BLaER1 (cell line): ENCODE results near the gene NPTX1.

Source experiments
- H3K27ac ChIP-seq: shearing (Covaris generic); formaldehyde crosslinking; 2 replicates; pipeline ENCODE4 v1.8.1; 2022
- H3K27me3 ChIP-seq: shearing (Covaris generic); formaldehyde crosslinking; 2 replicates; pipeline ENCODE4 v1.8.1; 2022
- H3K36me3 ChIP-seq: shearing (Covaris generic); formaldehyde crosslinking; 2 replicates; pipeline ENCODE4 v1.8.1; 2022
- H3K4me1 ChIP-seq: shearing (Covaris generic); formaldehyde crosslinking; 2 replicates; pipeline ENCODE4 v1.8.1; 2022
- H3K4me2 ChIP-seq: shearing (Covaris generic); formaldehyde crosslinking; 2 replicates; pipeline ENCODE4 v1.8.1; 2022
- H3K4me3 ChIP-seq: shearing (Covaris generic); formaldehyde crosslinking; 2 replicates; pipeline ENCODE4 v1.8.1; 2022
- H3K9ac ChIP-seq: shearing (Covaris generic); formaldehyde crosslinking; 2 replicates; pipeline ENCODE4 v1.8.1; 2022
- H3K9me3 ChIP-seq: shearing (Covaris generic); formaldehyde crosslinking; 2 replicates; pipeline ENCODE4 v1.8.1; 2022
- H4K20me1 ChIP-seq: shearing (Covaris generic); formaldehyde crosslinking; 2 replicates; pipeline ENCODE4 v1.8.1; 2022
- Cebpa-rat ChIP-seq: shearing (Covaris generic); IDR thresholded peaks from 2 replicates; pipeline ENCODE4 v1.8.1; 2022

The NPTX1 gene

GRCh38 chr17:80453998-80454556 is 22.3 kb downstream of the NPTX1 start:
- H4K20me1 ChIP-seq: no peaks in the 10 kb centered on the region
- H3K4me3 ChIP-seq: peak overlapping the region; percentile 74
- peak overlapping the region; percentile 94 for H3K4me2 ChIP-seq
- peaks cover 27% of the 10 kb centered on the region for H3K27me3 ChIP-seq
- H3K36me3 ChIP-seq: no peaks in the 10 kb centered on the region
- no peak for TF ChIP-seq Cebpa-rat
- H3K9me3 ChIP-seq: no peaks in the 10 kb centered on the region
- H3K27ac ChIP-seq: peak overlapping the region; percentile 98
- peak overlapping the region; percentile 97 for H3K9ac ChIP-seq
- H3K4me1 ChIP-seq: peaks cover 52% of the 10 kb centered on the region

- H3K4me3 ChIP-seq: peak overlapping the region; percentile 74
- TF ChIP-seq Cebpa-rat: no peak
- H3K36me3 ChIP-seq: no peaks in the 10 kb centered on the region
- H3K4me2 ChIP-seq: peak overlapping the region; percentile 94
- H3K27me3 ChIP-seq: peaks cover 19% of the 10 kb centered on the region; the same call in 1 of the 2 replicates
- no peaks in the 10 kb centered on the region for H4K20me1 ChIP-seq
- H3K27ac ChIP-seq: peak overlapping the region; percentile 98; the same call in 1 of the 2 replicates
- H3K9ac ChIP-seq: no peak overlapping the region
- no peaks in the 10 kb centered on the region for H3K9me3 ChIP-seq
- H3K4me1 ChIP-seq: peaks cover 52% of the 10 kb centered on the region
Observed at GRCh38 chr17:80453126-80453997, 23.0 kb downstream of the NPTX1 start.

GRCh38 chr17:80452173-80452915 is 24.1 kb downstream of the NPTX1 start:
- Histone ChIP-seq H4K20me1 (0 out of 2 replicates have a peak, but pooled peaks cover 5% of the 10 kb centered on the region), H3K27ac (0 out of 2 replicates have a peak overlapping the region, but pooled peaks have one; percentile 30), H3K9ac (0 out of 2 replicates have a peak overlapping the region, but pooled peaks have one; percentile 0)

GRCh38 chr17:80451104-80451775 is 25.2 kb downstream of the NPTX1 start:
- no peak for TF ChIP-seq Cebpa-rat
- no peaks in the 10 kb centered on the region for H3K36me3 ChIP-seq
- no peak overlapping the region for H3K27ac ChIP-seq
- H3K9me3 ChIP-seq: no peaks in the 10 kb centered on the region
- peaks cover 8% of the 10 kb centered on the region; the same call in 1 of the 2 replicates for H4K20me1 ChIP-seq
- H3K27me3 ChIP-seq: no peaks in the 10 kb centered on the region
- peaks cover 38% of the 10 kb centered on the region for H3K4me1 ChIP-seq
- H3K9ac ChIP-seq: 0 out of 2 replicates have a peak overlapping the region, but pooled peaks have one; percentile 0
- no peak overlapping the region for H3K4me2 ChIP-seq
- H3K4me3 ChIP-seq: no peak overlapping the region

More at GRCh38 chr17:80452173-80452915, 24.1 kb downstream of the NPTX1 start:
- H3K9me3 ChIP-seq: no peaks in the 10 kb centered on the region
- H3K36me3 ChIP-seq: no peaks in the 10 kb centered on the region
- peak overlapping the region; percentile 41 for H3K4me2 ChIP-seq
- H3K27me3 ChIP-seq: peaks cover 9% of the 10 kb centered on the region; the same call in 1 of the 2 replicates
- H3K4me3 ChIP-seq: no peak overlapping the region
- H3K4me1 ChIP-seq: peaks cover 43% of the 10 kb centered on the region
- no peak for TF ChIP-seq Cebpa-rat

GRCh38 chr17:80449930-80450576 is 26.4 kb downstream of the NPTX1 start:
- Histone ChIP-seq H3K27ac (no peak overlapping the region), H3K4me1 (peaks cover 30% of the 10 kb centered on the region), H3K36me3 (no peaks in the 10 kb centered on the region), H3K9me3 (no peaks in the 10 kb centered on the region), H4K20me1 (peaks cover 20% of the 10 kb centered on the region; the same call in 1 of the 2 replicates), H3K9ac (no peak overlapping the region), H3K4me3 (no peak overlapping the region), H3K27me3 (0 out of 2 replicates have a peak, but pooled peaks cover 2% of the 10 kb centered on the region), H3K4me2 (no peak overlapping the region)
- no peak for TF ChIP-seq Cebpa-rat

GRCh38 chr17:80449194-80449929 is 27.0 kb downstream of the NPTX1 start:
- Histone ChIP-seq H3K4me1 (peaks cover 29% of the 10 kb centered on the region), H3K27ac (no peak overlapping the region), H3K36me3 (no peaks in the 10 kb centered on the region), H3K9me3 (no peaks in the 10 kb centered on the region), H4K20me1 (peaks cover 24% of the 10 kb centered on the region; the same call in 1 of the 2 replicates), H3K27me3 (0 out of 2 replicates have a peak, but pooled peaks cover 2% of the 10 kb centered on the region), H3K4me2 (no peak overlapping the region), H3K9ac (no peak overlapping the region), H3K4me3 (no peak overlapping the region)
- no peak for TF ChIP-seq Cebpa-rat

GRCh38 chr17:80447790-80448189 is 28.6 kb downstream of the NPTX1 start:
- no peaks in the 10 kb centered on the region for H3K9me3 ChIP-seq
- no peak for TF ChIP-seq Cebpa-rat
- 0 out of 2 replicates have a peak, but pooled peaks cover 6% of the 10 kb centered on the region for H3K27me3 ChIP-seq

More at GRCh38 chr17:80447790-80448189, 28.6 kb downstream of the NPTX1 start:
- peaks cover 29% of the 10 kb centered on the region; the same call in 1 of the 2 replicates for H4K20me1 ChIP-seq
- no peak overlapping the region for H3K4me2 ChIP-seq
- no peak overlapping the region for H3K4me3 ChIP-seq
- H3K9ac ChIP-seq: no peak overlapping the region
- H3K27ac ChIP-seq: no peak overlapping the region
- H3K36me3 ChIP-seq: no peaks in the 10 kb centered on the region
- peaks cover 16% of the 10 kb centered on the region for H3K4me1 ChIP-seq
